GM19438 (cell line): ENCODE results near the gene EEFSEC.

Source experiments
- ATAC-seq: cut with Tn5 transposase; IDR thresholded peaks from one replicate; pipeline ENCODE4 v1.9.1; 2021; ENCODE audit warnings: low read depth; ENCODE audit not compliant: unreplicated experiment

Gene EEFSEC

GRCh38 chr3:128238184-128238489, 84.9 kb downstream of the EEFSEC start:
- no peak for ATAC-seq

DNA sequence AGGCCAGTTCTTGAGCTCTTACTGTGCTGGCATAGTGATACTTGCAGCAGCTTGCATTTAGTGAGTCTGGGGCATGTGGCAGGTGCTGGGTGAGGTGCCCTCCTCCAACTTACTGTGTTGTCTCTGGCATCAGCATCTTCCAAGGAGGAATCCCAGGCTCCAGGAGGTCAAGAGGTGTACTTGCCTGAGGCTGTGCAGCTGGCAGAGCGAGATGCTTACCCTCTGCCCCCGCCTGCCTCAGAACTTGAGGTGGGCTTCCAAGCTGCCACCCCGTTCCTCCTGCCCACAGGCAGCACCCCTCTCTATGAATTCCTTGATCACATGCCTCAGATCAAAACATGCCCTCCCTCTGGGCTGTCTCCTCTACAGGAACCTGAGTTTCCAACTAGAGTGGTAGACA, 86.0 kb downstream of the EEFSEC start:
- no peak for ATAC-seq

- ATAC-seq, result no peak
These were observed 87.0 kb downstream of the EEFSEC start for GRCh38 chr3:128240232-128240631.

- no peak for ATAC-seq
These were observed 88.5 kb downstream of the EEFSEC start for GRCh38 chr3:128241741-128242140.

- no peak for ATAC-seq
These were observed 89.7 kb downstream of the EEFSEC start for GRCh38 chr3:128242818-128243601.

DNA sequence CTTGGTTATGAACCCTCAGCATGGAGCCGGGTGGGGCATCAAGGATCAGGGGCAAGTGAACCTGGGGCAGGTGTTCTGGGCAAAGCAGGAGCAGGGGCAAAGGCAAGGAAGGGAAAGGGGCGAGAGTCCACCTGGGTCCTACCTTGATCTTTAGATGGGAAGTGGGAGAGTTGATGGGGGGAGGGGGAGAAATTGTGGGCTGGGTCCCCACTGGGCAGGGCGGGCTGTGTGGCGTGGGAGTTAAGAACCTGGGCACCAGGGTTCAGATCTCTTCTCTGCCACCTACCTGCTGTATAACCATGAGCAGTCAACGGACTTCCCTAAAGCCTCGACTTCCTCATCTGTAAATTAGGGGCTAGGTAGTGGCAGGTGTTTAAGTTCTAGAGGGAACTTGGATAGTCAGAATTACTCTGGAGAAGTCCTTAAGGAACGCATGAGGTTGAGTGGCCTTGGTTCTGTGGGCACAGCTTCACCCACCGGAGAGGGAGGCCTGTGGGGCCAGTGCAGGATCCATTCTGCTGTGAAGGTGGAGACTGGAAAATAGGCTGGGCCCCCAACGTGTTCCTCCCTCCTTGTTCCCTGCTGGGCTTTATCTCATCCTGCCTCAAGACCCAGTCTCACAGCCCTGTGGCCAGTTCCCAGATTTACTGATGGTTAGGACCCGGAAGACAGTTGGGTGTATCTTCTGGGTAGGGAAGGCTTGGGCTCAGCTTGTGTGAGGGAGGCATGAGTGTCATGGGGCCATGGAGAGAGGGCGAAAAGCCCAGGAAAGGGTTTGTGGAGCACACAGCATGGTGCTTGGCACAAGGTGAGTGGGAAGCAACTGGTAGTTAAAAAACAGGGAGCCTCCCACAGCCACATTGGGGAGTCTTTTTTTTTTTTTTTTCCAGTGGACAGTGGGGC, 90.6 kb downstream of the EEFSEC start:
- no peak for ATAC-seq

DNA sequence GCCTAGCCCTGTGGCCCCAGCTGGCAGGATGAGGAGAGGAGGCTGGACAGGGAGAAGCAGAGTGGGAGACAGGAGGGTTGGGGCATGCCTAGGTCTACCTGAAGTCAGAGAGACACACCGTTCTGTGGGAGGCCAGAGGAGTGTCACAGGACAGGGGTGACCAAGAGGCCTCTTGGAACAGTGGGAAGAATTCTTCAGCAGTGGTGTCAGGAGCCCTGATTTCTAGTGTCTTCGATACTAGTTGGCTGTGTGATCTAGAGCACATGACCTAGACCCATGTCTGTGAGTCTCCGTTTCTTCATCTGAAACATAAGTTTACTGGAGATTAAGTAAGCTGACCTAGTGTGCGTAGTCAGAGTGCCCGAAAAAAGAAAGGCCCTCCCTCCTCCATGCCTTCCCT, 92.2 kb downstream of the EEFSEC start:
- no peak for ATAC-seq

DNA sequence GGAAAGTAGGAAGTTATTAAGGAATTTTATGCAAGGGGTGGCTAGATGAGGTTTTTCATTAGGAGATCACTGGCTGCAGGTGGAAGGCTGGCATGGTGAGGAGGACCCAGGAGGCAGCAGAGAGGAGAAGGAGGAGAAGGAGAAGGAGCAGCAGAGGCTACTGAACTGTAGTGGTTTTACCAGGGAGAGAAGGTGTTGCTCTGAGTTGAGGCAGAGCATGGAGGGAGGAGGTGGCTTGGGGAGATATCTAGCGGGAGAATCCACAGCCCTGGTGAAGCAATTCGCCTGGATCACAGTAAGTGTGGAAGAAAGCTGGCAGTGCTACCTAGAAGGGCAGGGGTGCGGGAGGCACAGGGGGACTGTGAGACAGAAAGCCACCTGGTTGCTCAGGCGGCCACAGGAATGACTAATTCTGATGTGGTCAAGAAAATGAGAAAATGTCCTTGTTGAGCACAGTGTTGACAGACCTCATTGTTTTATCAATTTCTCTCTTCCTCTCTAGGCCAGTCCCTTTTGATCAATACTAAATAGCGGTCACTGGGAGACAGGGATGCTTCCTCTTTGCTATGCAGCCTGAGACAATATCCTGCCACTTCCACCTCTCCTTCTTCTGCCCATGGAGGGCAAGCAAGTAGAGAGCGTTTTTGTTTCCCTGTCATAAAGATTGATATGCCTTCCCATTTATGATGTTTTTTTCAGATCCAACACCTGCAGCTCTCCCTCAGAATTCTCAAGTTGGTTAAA, 94.6 kb downstream of the EEFSEC start:
- ATAC-seq, result no peak

DNA sequence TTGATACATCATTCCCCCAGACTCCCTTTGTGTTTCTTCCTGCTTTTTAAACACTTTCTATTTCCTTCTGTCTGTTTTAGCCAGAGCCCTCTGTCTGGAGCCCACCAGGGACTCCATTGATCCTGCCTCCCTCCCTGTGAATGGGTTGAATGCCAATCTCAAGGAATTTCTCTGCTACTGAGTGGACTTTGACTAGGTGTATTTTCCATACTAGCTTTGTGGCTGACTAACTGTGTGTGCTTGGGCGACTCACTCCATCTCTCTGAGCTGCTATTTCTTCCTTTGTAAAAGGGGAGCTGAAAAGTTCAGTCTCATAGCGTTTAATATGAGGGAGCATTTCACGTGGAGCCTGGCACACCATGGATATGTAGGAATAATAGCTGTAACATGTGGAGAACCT, 98.8 kb downstream of the EEFSEC start:
- ATAC-seq, result no peak

- no peak for ATAC-seq
These were observed 99.9 kb downstream of the EEFSEC start for GRCh38 chr3:128253150-128253549.

DNA sequence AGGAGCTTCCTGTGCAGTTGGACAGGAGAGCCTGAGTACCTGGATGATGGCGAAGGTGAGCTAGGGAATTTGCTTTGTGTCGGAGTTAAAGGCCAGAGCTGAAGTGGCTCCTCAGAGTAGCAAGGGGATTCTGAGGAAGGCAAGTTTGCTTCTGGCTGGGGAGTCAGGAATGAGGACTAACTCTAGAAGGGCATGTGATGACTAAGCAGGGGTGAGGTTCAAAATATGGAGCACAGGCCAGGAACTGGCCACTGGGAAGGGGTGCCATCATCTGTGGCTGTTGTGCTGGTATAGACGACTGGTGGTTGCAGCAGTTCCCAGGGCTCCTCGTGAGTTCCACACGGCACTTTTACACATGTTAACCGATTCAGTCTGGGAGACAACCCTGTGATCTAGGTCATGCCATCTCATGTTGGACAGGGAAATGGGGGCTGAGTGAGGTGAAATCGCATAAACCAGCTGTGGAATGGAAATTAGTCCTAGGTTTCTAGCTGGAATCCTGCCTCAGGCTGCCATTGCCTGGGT, 100.8 kb downstream of the EEFSEC start:
- ATAC-seq, result no peak

DNA sequence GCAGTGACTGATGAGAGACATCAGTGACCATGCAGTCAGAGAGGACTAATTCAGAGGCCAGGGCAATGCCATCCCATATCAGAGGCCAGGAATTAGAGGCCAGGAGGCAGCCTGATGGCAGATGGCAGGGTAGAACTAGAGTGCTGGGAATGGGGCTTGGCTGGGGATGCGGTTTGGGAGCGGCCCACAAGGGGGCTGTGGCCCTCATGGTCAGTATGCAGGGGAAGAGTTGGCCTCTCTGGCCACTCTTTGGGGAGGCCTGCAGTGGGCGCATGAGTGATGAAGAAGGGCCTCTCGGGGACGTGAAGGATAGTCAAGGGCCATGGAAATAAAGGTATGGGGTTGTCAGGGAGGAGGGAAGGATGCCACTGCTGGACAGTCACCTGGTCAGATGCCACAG, 101.7 kb downstream of the EEFSEC start:
- no peak for ATAC-seq

DNA sequence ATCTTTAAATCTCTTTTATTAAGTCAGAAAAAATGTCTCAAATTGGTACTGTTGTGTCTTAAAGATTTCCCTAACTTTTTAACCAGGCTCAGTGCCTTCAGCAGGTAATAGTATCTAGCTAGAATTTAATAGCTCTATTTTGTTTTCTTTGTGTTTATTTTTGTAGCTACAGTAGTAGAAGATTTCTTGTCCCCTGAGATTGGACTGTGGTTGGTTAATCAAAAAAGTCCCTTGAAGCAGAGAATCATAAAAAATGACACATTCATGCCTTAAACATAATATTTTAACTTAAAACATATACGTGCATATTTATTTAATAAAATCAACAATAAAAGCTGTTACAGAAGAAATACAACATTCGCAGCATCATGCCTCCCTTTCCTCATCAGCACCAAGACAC, 102.8 kb downstream of the EEFSEC start:
- ATAC-seq, result no peak

GRCh38 chr3:128257632-128258031, 104.4 kb downstream of the EEFSEC start:
- ATAC-seq, result no peak

DNA sequence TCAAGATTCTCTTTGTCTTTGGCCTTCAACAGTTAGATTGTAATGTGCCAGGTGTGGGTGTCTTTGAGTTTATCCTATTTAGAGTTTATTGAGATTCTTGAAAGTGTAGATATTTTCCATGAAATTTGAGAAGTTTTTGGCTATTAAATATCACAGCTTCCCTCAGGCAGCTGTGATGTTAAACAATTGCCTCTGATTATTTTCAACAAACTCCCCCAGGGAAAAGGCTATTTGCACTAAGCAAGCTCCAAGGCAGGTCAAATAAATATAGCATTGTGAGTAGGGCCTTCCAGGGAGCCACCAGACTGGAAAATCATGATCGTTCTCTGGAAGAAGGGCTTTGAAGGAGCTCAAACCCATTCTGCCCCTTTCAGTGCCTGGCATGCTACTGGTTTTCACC, 107.0 kb downstream of the EEFSEC start:
- ATAC-seq, result no peak

DNA sequence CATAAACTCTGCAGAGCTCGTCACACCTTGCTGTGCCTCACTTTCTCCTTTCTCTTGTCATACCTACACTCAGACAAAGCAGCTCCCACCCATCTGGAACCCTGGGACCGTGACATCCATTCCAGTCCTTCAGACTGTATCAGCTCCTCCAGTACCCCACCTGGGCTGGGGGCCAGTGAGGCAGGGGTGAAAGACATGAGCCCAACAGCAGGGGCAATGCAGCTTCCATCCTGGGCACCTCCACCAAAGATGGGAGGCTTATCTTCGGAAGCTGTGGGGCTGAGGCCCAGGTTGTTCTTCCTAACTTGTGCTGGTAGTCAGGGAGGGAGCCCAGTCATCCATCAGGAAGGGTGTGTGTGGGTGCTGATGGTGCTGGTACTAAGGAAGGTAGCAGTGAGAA, 109.2 kb downstream of the EEFSEC start:
- ATAC-seq, result no peak

DNA sequence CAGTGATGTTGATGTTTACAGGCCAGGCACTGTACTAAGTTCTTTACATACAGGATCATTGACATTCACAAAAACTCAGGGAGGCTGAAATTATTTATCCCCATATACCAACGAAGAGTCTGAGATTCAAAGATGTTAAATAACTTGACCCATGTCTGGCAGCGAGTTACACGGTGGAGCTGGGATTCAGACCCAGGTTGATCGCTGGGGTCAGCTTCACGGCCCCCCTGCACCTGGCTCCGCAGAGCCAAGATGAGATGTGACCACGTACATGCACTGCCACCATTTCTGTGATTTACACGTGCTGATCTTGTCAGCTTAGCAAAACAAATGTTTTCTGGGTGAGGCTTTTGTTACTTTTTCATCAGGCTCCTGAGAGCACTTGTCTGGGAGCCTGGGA, 109.8 kb downstream of the EEFSEC start:
- no peak for ATAC-seq

- ATAC-seq, result no peak
These were observed 110.7 kb downstream of the EEFSEC start for GRCh38 chr3:128263946-128264345.

DNA sequence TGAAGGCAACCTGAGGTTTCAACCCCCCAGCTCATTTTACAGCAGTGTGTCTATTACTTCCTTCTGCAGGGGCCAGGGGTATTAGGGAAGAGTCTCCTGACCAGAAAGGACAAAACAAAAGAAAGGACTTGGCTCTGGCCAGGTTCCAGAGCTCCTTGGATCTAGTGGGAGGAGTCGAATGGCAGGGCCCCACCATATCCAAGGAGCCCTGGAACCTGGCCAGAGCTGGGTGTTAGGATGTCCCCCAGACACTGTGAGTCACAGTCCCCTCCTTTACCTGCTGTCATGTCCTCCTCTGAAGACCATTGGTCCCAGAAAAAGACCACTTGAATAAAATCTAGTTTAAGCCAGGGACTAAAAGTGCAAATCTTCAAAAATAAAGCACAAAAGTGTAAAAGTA, 113.2 kb downstream of the EEFSEC start:
- ATAC-seq, result no peak

GRCh38 chr3:128267541-128267940, 114.3 kb downstream of the EEFSEC start:
- ATAC-seq, result no peak
